ENCODE results near the gene UNC119. TPM values are rescaled to one million over a fixed set of nuclear protein-coding genes. Genes with fewer than 3 reads are reported as not detected.

UNC119 gene
- total and polyA plus RNA-seq, 7 donors: 1.9 to 7.8 (median 2.6) TPM

GRCh38 chr17:28544402-28545140, 7.9 kb downstream of the UNC119 start:
- Histone ChIP-seq H3K4me3 (no peak overlapping the region), H3K9me3 (no peaks in the 10 kb centered on the region), H3K27ac (no peak overlapping the region), H3K36me3 (ENCODE audit: insufficient read depth in 1 of 2, low read depth in 1 of 2) (peaks cover 0 to 9% of the 10 kb centered on the region in 2 donors), H3K27me3 (ENCODE audit: insufficient read depth in 3 of 3, low read length in 2 of 3) (no peaks in the 10 kb centered on the region), H3K4me1 (no peaks in the 10 kb centered on the region)
- 73 to 78% (median 75%) methylated on average over 4 of the region's 4 CpGs for WGBS, 3 donors
- intact Hi-C loops (cut with DNase I): no loop called here
- no peak for TF ChIP-seq CTCF (IDR thresholded peaks at IDR 0.05)
- DNase-seq (no peak), ATAC-seq (no peak)

- Histone ChIP-seq H3K36me3 (ENCODE audit: insufficient read depth in 1 of 2, low read depth in 1 of 2) (no peaks in the 10 kb centered on the region), H3K27me3 (ENCODE audit: insufficient read depth in 3 of 3, low read length in 2 of 3) (no peaks in the 10 kb centered on the region), H3K4me1 (no peaks in the 10 kb centered on the region), H3K4me3 (no peak overlapping the region), H3K9me3 (no peaks in the 10 kb centered on the region), H3K27ac (no peak overlapping the region)
- WGBS, 3 donors: 87 to 92% (median 90%) methylated on average over 4 of the region's 4 CpGs
- intact Hi-C loops (cut with DNase I): no loop called here
- no peak for TF ChIP-seq CTCF (IDR thresholded peaks at IDR 0.05)
- no peak for DNase-seq
- no peak for ATAC-seq
These were observed 11.0 kb downstream of the UNC119 start for GRCh38 chr17:28541439-28541838.

GRCh38 chr17:28540231-28540630, 12.2 kb downstream of the UNC119 start:
- WGBS, 3 donors: 82 to 87% (median 83%) methylated on average over 4 of the region's 4 CpGs
- H3K9me3 ChIP-seq: no peaks in the 10 kb centered on the region
- H3K4me3 ChIP-seq: no peak overlapping the region
- DNase-seq: no peak
- no peak for ATAC-seq
- H3K27me3 ChIP-seq (ENCODE audit: insufficient read depth in 3 of 3, low read length in 2 of 3): no peaks in the 10 kb centered on the region
- no peak for TF ChIP-seq CTCF (IDR thresholded peaks at IDR 0.05)
- no peaks in the 10 kb centered on the region for H3K36me3 ChIP-seq (ENCODE audit: insufficient read depth in 1 of 2, low read depth in 1 of 2)
- no peak overlapping the region for H3K27ac ChIP-seq
- intact Hi-C loops (cut with DNase I): loop anchor here in 1 of 2 donors (1.0 kb wide), 1 partner anchor 46 kb away; no protein-coding TSS in a partner anchor
- H3K4me1 ChIP-seq: no peaks in the 10 kb centered on the region

GRCh38 chr17:28538296-28538895, 14.0 kb downstream of the UNC119 start:
- Histone ChIP-seq H3K4me1 (no peaks in the 10 kb centered on the region), H3K4me3 (no peak overlapping the region), H3K36me3 (ENCODE audit: insufficient read depth in 1 of 2, low read depth in 1 of 2) (no peaks in the 10 kb centered on the region), H3K27me3 (ENCODE audit: insufficient read depth in 3 of 3, low read length in 2 of 3) (no peaks in the 10 kb centered on the region), H3K27ac (no peak overlapping the region), H3K9me3 (no peaks in the 10 kb centered on the region)
- WGBS, 3 donors: 65 to 73% (median 70%) methylated on average over 14 of the region's 14 CpGs
- TF ChIP-seq CTCF (IDR thresholded peaks at IDR 0.05): no peak
- intact Hi-C loops (cut with DNase I): loop anchor here in 1 of 2 donors (5.0 kb wide), 1 partner anchor 46 kb away; no protein-coding TSS in a partner anchor
- ATAC-seq: no peak
- no peak for DNase-seq

Measured in psoas muscle (tissue), 8 donors.